Endothelial cell of umbilical vein (primary cell): ENCODE measurements around the gene FRYL. TPM values are rescaled to one million over a fixed set of nuclear protein-coding genes. Genes with fewer than 3 reads are reported as not detected.

ENCODE experiments used
- BruUV-seq: library from RNA; stranded (reverse); fragments of 400-500 nt; replicated peaks from 2 replicates; lab custom pipeline; 2021; lab: Mats Ljungman, UMichigan
- CTCF ChIA-PET: fragments of 300-600, 350-600 bp; sonication (Branson Sonifier 250); formaldehyde crosslinking; loops from one replicate; lab custom pipeline; 2021; ENCODE audit warnings: antibody characterized with exemption, inconsistent platforms; lab: Charles Lee
- POLR2A ChIA-PET: fragments of 300-600, 350-600 bp; sonication (Branson Sonifier 250); formaldehyde crosslinking; loops from one replicate; lab custom pipeline; 2021; ENCODE audit warnings: antibody characterized with exemption, inconsistent platforms; lab: Charles Lee
- DNase-seq: peaks from one replicate; pipeline ENCODE4 v3.0.0-alpha.2; 2011; ENCODE audit warnings: low read depth, low spot score
- FAIRE-seq: peaks from 2 replicates; lab custom pipeline; 2011; peaks lifted over from hg19 to GRCh38; lab: Jason Lieb, UNC
- H2AFZ ChIP-seq: 2 replicates; pipeline ENCODE4 v1.6.0; 2012; ENCODE audit warnings: low read depth, low read length, control low read depth, inconsistent platforms
- H3K27ac ChIP-seq: 2 replicates; pipeline ENCODE4 v1.5.1; 2011; ENCODE audit warnings: low read depth, mild to moderate bottlenecking, control low read depth, low read length, moderate library complexity; ENCODE audit not compliant: insufficient read depth
- H3K27me3 ChIP-seq, 2 experiments: 2 replicates each; pipeline versions ENCODE4 v1.6.0 to v1.6.1; 2011; ENCODE audit warnings: low read length in 2 of 2, mixed read lengths in 1 of 2; ENCODE audit not compliant: control insufficient read depth in 2 of 2, insufficient read depth in 2 of 2
- H3K36me3 ChIP-seq, 2 experiments: 2 replicates in 1 of 2; 3 replicates in 1 of 2; pipeline ENCODE4 v1.5.1; 2011; ENCODE audit warnings: low read length in 2 of 2, mild to moderate bottlenecking in 1 of 2, moderate library complexity in 1 of 2; ENCODE audit not compliant: control insufficient read depth in 2 of 2, insufficient read depth in 2 of 2; ENCODE audit errors: extremely low read depth in 1 of 2
- H3K4me1 ChIP-seq: 3 replicates; pipeline ENCODE4 v1.5.1; 2011; ENCODE audit warnings: mild to moderate bottlenecking, low read length; ENCODE audit not compliant: control insufficient read depth, insufficient read depth; ENCODE audit errors: extremely low read depth
- H3K4me2 ChIP-seq: 2 replicates; pipeline ENCODE4 v1.6.1; 2011; ENCODE audit warnings: low read length, control low read depth, mixed read lengths; ENCODE audit not compliant: insufficient read depth
- H3K4me3 ChIP-seq, 3 experiments: fragments of 200-600 bp in 1 of 3; sonication (generic), shearing (Covaris generic) in 1 of 3; replicated peaks in 1 of 3; 2 replicates each; pipeline ENCODE4 v1.5.1; 2011 to 2016; ENCODE audit warnings: control low read depth in 3 of 3, low read length in 3 of 3, mild to moderate bottlenecking in 2 of 3, inconsistent platforms in 1 of 3, low read depth in 1 of 3, moderate library complexity in 1 of 3; ENCODE audit not compliant: insufficient read depth in 1 of 3
- H3K79me2 ChIP-seq: 2 replicates; pipeline ENCODE4 v1.6.0; 2012; ENCODE audit warnings: low read length, inconsistent platforms; ENCODE audit not compliant: control insufficient read depth, insufficient read depth
- H3K9ac ChIP-seq: replicated peaks from 2 replicates; pipeline ENCODE3; 2011; ENCODE audit warnings: low read length, control low read depth; ENCODE audit not compliant: insufficient read depth; ENCODE audit errors: extremely low read depth
- H3K9me1 ChIP-seq: replicated peaks from 3 replicates; pipeline ENCODE4 v1.6.0; 2011; ENCODE audit warnings: mild to moderate bottlenecking, low read length; ENCODE audit not compliant: control insufficient read depth, insufficient read depth; ENCODE audit errors: extremely low read depth
- H3K9me3 ChIP-seq: replicated peaks from 2 replicates; pipeline ENCODE4 v1.5.1; 2012; ENCODE audit warnings: low read length, inconsistent platforms; ENCODE audit not compliant: control insufficient read depth, insufficient read depth
- H4K20me1 ChIP-seq: replicated peaks from 2 replicates; pipeline ENCODE3; 2011; ENCODE audit warnings: mild to moderate bottlenecking, low read length; ENCODE audit not compliant: control insufficient read depth, insufficient read depth; ENCODE audit errors: extremely low read depth
- CTCF ChIP-seq, 2 donors: IDR thresholded peaks; 1 replicate in 1 of 2; 2 replicates in 1 of 2; pipeline ENCODE4 v1.5.1; 2011; ENCODE audit warnings: low read length in 2 of 2, mild to moderate bottlenecking in 2 of 2, moderate library complexity in 2 of 2, control low read depth in 1 of 2, inconsistent platforms in 1 of 2, low read depth in 1 of 2; ENCODE audit not compliant: insufficient read depth in 1 of 2; ENCODE audit errors: extremely low read depth in 1 of 2
- EZH2 ChIP-seq: IDR thresholded peaks from 2 replicates; pipeline ENCODE4 v1.6.1; 2012; ENCODE audit warnings: borderline replicate concordance, low read depth, mild to moderate bottlenecking, moderate library complexity, low read length, inconsistent platforms; ENCODE audit not compliant: severe bottlenecking
- FOS ChIP-seq: IDR thresholded peaks from 2 replicates; pipeline ENCODE4 v1.6.1; 2011; ENCODE audit warnings: mild to moderate bottlenecking, low read length, moderate library complexity, borderline replicate concordance; ENCODE audit not compliant: insufficient read depth
- GATA2 ChIP-seq: IDR thresholded peaks from 2 replicates; pipeline ENCODE4 v1.7.0; 2011; ENCODE audit warnings: low read depth, mild to moderate bottlenecking, moderate library complexity, mixed read lengths, low read length; ENCODE audit not compliant: insufficient read length, insufficient read depth
- JUN ChIP-seq: IDR thresholded peaks from 2 replicates; pipeline ENCODE4 v1.6.1; 2011; ENCODE audit warnings: borderline replicate concordance, low read depth; ENCODE audit not compliant: insufficient read length, insufficient read depth
- MAX ChIP-seq: IDR thresholded peaks from 2 replicates; pipeline ENCODE4 v1.6.1; 2011; ENCODE audit not compliant: insufficient read depth, insufficient read length
- MYC ChIP-seq: IDR thresholded peaks from one replicate; pipeline ENCODE4 v1.6.1; 2011; ENCODE audit warnings: mild to moderate bottlenecking, low read depth, low read length
- POLR2A ChIP-seq: IDR thresholded peaks from 2 replicates; pipeline ENCODE4 v1.6.1; 2012; ENCODE audit warnings: low read depth, mild to moderate bottlenecking, control low read depth, low read length
- POLR2AphosphoS5 ChIP-seq: IDR thresholded peaks from 2 replicates; pipeline ENCODE4 v1.6.1; 2012; ENCODE audit warnings: low read depth, mild to moderate bottlenecking, control low read depth, low read length, moderate library complexity; ENCODE audit not compliant: insufficient read depth
- dilution Hi-C: fragments of 300-500 bp; cut with MboI; formaldehyde crosslinking; loops from one replicate; pipeline ENCODE4 v1.15.0; 2019; ENCODE audit warnings: low sequenced_read_pairs; ENCODE audit not compliant: extremely low pct_ligation_motif_present
- intact Hi-C: fragments of 100-400 bp; cut with micrococcal nuclease; formaldehyde crosslinking; loops from one replicate; pipeline ENCODE4 v1.10.0; 2022
- polyA plus RNA-seq, 4 experiments: library from polyadenylated mRNA; depleted of rRNA in 3 of 4; stranded (reverse) in 3 of 4; unstranded in 1 of 4; fragments of >200 nt; gene quantifications; 2 replicates each; pipeline versions ENCODE4 v1.2.1 to v1.2.3, GENCODE V29; 2011 to 2012; ENCODE audit warnings: missing spikeins in 1 of 4
- total RNA-seq: library from RNA; stranded (reverse); gene quantifications from 2 replicates; pipeline ENCODE4 v1.2.3, GENCODE V29; 2021

The FRYL gene
- total and polyA plus RNA-seq, 2 donors (not counting 3 experiments of a cell fraction or from before 2014, with no cell fraction given) = 17.0 to 84.9 TPM

- Histone ChIP-seq H3K9ac (no peak overlapping the region), H2AFZ (no peak overlapping the region), H3K4me3 (no peak overlapping the region), H3K4me2 (no peak overlapping the region), H3K36me3 (no peaks in the 10 kb centered on the region), H3K4me1 (peaks cover 29% of the 10 kb centered on the region), H4K20me1 (peaks cover 8% of the 10 kb centered on the region), H3K9me1 (no peaks in the 10 kb centered on the region), H3K9me3 (no peaks in the 10 kb centered on the region), H3K79me2 (peaks cover 43% of the 10 kb centered on the region), H3K27ac (no peak overlapping the region), H3K27me3 (no peaks in the 10 kb centered on the region)
- CTCF ChIA-PET = interaction anchor here (1.3 to 2.1 kb wide), 4 partner anchors 8 to 87 kb away, joined by 4 to 9 read pairs (median 6); no protein-coding TSS in a partner anchor
- POLR2A ChIA-PET = no interaction called here
- intact Hi-C loops = loop anchor here (5.0 kb wide), 2 partner anchors 43 to 73 kb away; no protein-coding TSS in a partner anchor
- no peak for DNase-seq
- no TSS peak for BruUV-seq
- no peak for FAIRE-seq
- dilution Hi-C loops = no loop called here
- TF ChIP-seq MAX (no peak), EZH2 (no peak), CTCF (IDR thresholded peaks at IDR 0.05; ENCODE audit: extremely low read depth in 1 of 2, insufficient read depth in 1 of 2, low read depth in 1 of 2, low read length in 2 of 2) (no peak), POLR2AphosphoS5 (no peak), GATA2 (no peak), POLR2A (no peak), JUN (no peak), FOS (peak; percentile 31), MYC (no peak)
Measured at GRCh38 chr4:48665555-48666186, 114.4 kb downstream of the FRYL start.
